ENCODE results near the gene ZPBP2. TPM values are rescaled to one million over a fixed set of nuclear protein-coding genes. Genes with fewer than 3 reads are reported as not detected.
"Not testable (repeated sequence)": the region's sequence is repeated elsewhere in the genome, so short reads cannot be mapped to it uniquely, and the experiment has no call there.

Gene ZPBP2
- total RNA-seq, 2 experiments from 2014 or later = not detected

DNA sequence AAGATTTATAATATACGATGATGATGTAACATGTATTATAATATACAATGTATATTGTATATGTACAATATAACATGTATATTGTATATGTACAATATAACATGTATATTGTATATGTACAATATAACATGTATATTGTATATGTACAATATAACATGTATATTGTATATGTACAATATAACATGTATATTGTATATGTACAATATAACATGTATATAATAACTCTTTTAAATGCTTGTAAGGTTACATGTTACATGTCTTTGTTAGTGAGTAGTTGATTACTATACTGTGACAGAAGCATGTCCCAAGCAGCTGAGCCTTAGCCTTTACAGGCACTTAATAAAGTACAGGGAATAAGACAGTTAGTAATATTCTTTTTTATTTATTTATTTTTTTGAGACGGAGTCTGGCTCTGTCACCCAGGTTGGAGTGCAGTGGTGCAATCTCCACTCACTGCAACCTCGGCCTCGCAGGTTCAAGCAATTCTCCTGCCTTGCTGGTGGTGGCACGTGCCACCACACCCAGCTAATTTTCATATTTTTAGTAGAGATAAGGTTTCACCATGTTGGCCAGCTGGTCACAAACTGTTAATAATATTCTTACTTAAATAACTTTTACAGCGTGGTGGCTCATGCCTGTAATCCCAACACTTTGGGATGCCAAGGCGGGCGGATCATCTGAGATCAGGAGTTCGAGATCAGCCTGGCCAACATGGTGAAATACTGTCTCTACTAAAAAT is 11.9 kb upstream of the ZPBP2 start:
- POLR2A ChIA-PET = interaction anchor here (1.1 kb wide), 1 partner anchor 9 kb away, joined by 3 read pairs; no protein-coding TSS in a partner anchor
- peaks cover 48% of the 10 kb centered on the region for H3K4me1 Mint-ChIP-seq (ENCODE audit: low read depth)
- DNase-seq; H3K27ac Mint-ChIP-seq; H3K9me3 Mint-ChIP-seq (ENCODE audit: insufficient read depth); H3K4me3 Mint-ChIP-seq; ATAC-seq; H3K27me3 Mint-ChIP-seq (ENCODE audit: low read depth): not testable (repeated sequence)
- CTCF ChIA-PET = interaction anchor here (1.0 kb wide), 1 partner anchor 10 kb away, joined by 4 read pairs; no protein-coding TSS in a partner anchor
- H3K36me3 Mint-ChIP-seq (ENCODE audit: low read depth) = peaks cover 12% of the 10 kb centered on the region

DNA sequence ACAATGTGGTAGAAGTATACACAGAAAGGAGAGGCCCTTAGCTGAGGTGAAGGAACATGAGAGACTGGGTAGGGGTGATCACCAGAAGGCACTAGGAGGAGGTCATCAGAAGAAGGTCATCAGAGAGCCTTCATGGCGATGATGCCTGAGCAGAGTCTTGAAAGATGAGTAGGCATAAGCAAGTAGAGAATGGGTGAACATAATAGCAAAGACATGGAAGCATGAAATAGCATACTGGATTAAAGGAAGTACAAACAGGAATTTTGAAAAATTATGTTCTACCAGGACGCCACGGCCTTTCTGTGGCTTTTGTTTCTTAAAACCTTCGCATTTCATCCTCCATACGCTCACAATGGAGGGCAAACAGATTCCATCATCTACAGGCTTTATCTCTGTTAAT is 6.8 kb upstream of the ZPBP2 start:
- ChIA-PET POLR2A (interaction anchor here (0.6 to 6.3 kb wide), 5 partner anchors 12 to 131 kb away, joined by 3 to 42 read pairs (median 7); partner anchors contain the start of gene MIEN1), CTCF (interaction anchor here (0.7 to 3.4 kb wide), 13 partner anchors 10 to 239 kb away, joined by 3 to 16 read pairs (median 4); partner anchors contain the start of gene PSMD3)
- DNase-seq = no peak
- no peak for ATAC-seq
- peaks cover 53% of the 10 kb centered on the region for H3K4me1 Mint-ChIP-seq (ENCODE audit: low read depth)
- H3K27ac Mint-ChIP-seq = peak overlapping the region; percentile 91
- H3K9me3 Mint-ChIP-seq (ENCODE audit: insufficient read depth) = no peaks in the 10 kb centered on the region
- H3K27me3 Mint-ChIP-seq (ENCODE audit: low read depth) = no peaks in the 10 kb centered on the region
- peaks cover 6% of the 10 kb centered on the region for H3K36me3 Mint-ChIP-seq (ENCODE audit: low read depth)
- H3K4me3 Mint-ChIP-seq = peak overlapping the region; percentile 84

DNA sequence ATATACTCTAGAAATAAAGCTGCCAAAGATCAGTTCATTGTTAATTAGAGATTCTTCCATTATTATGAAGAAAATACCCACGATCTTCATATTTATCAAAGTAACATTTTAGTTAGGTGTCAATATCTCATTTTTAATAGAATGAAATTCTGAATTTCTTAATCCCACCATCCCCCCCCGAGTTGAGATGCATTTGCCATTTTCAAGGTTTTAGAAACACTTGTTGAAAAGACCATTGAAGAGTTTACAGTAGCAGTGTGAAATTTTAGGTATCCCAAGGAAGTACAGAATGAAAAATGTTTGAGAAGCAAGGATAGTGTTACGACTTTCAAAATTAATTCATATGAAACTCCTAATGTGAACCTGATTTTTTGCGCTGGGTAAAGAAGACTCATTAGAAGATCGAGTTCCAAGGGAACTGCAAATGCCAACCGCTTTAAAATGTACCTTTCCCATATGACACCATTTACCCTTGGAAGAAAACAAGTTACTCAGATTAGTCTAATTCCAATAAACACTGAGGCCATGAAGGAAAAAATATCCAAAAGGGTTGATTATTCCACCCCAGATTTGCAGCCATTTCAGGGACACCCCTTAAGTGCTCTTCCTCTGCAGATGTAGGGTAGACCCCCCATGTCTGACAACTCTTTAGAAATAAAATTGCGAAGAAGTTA is 4.6 kb upstream of the ZPBP2 start:
- Mint-ChIP-seq H3K27ac (peak overlapping the region; percentile 89), H3K4me3 (peak overlapping the region; percentile 84), H3K4me1 (ENCODE audit: low read depth) (peaks cover 62% of the 10 kb centered on the region), H3K27me3 (ENCODE audit: low read depth) (no peaks in the 10 kb centered on the region), H3K9me3 (ENCODE audit: insufficient read depth) (no peaks in the 10 kb centered on the region), H3K36me3 (ENCODE audit: low read depth) (peaks cover 4% of the 10 kb centered on the region)
- ChIA-PET CTCF (interaction anchor here (1.3 to 3.4 kb wide), 8 partner anchors 15 to 241 kb away, joined by 4 to 25 read pairs (median 10); no protein-coding TSS in a partner anchor), POLR2A (interaction anchor here (1.4 to 6.3 kb wide), 2 partner anchors 108 to 133 kb away, joined by 3 to 42 read pairs; partner anchors contain the start of gene MIEN1)
- ATAC-seq (peak; percentile 12), DNase-seq (no peak)

DNA sequence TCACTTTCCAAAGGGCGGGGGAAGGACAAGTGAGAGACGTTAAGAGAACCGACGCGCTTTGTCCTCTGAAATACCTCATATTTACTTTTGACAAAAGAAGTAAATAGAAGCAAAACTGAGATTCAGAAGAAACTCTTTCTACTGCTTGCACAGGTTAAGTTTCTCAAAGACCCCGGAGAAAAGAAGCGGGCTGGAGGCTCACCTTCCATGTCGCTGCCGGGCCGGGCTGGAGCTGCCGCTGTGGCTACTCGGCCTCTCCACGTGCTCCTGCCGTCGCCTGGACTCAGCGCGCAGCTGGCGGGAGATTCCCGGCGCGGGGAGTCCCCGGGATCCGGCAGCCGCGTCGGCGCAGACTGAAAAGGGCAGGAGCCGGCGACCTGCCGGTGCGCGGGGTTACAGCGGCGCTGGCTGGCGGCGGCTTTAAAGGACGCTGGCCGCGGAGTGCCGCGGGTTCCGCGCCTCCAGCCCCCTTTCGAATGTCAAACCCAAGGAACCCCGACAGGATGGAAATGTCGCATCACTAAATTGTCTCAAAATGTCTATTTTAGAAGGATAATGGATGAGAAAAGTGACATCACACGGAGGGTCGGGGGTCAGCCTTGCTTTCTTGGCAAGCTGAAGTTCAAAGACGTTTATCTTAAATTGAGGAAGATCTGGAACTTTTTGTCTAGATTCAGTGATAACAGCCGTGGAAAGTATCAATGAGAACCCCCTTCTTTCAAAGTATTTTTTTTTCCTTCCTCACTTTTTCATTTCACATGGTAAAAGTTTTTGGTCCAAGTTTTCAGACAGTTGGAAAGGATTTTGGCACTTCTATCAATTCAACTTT is 3.9 kb upstream of the ZPBP2 start, which contains the start of gene IKZF3:
Gene IKZF3 (minus strand): TSS at position 395 of the 829 bp plus-strand sequence. CDS start 186 bp downstream, at position 209.
- POLR2A ChIA-PET = interaction anchor here (1.0 to 6.3 kb wide), 4 partner anchors 8 to 134 kb away, joined by 3 to 42 read pairs (median 6); partner anchors contain the start of gene MIEN1

DNA sequence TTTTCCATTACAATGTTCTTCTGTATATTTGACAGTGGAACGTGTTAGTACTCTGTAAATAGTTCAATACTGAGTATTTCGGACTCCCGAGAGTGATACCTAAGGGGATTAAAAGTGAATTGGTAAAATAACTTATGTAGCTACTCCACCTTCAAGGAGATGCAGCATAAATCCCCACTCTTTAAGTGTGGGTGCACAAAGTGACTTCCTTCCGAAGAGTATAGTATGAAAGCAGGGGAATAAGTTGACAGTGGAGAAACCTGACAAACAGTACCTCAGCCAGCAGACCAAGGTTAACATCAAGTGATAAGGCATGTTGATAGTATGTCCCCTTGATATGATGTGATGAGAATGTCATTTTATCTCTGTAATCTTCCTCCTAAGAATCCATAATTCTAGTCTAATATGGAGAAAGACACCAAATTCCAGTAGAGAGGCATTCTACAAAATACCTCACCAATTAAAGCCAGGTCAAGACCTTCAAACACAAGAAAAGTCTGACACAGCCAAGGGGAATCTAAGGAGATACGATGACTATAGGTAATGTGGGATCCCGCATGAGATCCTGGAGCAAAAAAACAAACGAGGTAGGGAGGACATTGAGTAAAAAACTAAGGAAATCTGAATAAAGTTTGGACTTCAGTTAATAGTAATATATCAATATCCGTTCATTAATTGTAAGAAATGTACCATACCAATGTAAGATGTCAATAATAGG is 1.8 kb upstream of the ZPBP2 start:
- ATAC-seq (no peak), DNase-seq (no peak)
- CTCF ChIA-PET = interaction anchor here (0.6 to 3.4 kb wide), 6 partner anchors 18 to 269 kb away, joined by 3 to 25 read pairs (median 6); partner anchors contain the start of gene MIEN1
- Mint-ChIP-seq H3K4me3 (no peak overlapping the region), H3K9me3 (ENCODE audit: insufficient read depth) (no peaks in the 10 kb centered on the region), H3K4me1 (ENCODE audit: low read depth) (peaks cover 49% of the 10 kb centered on the region), H3K27ac (peak overlapping the region; percentile 4), H3K27me3 (ENCODE audit: low read depth) (no peaks in the 10 kb centered on the region), H3K36me3 (ENCODE audit: low read depth) (no peaks in the 10 kb centered on the region)
- POLR2A ChIA-PET = interaction anchor here (0.7 to 2.3 kb wide), 2 partner anchors 21 to 60 kb away, joined by 7 to 9 read pairs; no protein-coding TSS in a partner anchor

More for the DNA sequence above, 3.9 kb upstream of the ZPBP2 start, which contains the start of gene IKZF3:
- Mint-ChIP-seq H3K27ac (peak within 1 kb of the TSS; percentile 89), H3K9me3 (ENCODE audit: insufficient read depth) (no peaks in the 10 kb centered on the region), H3K27me3 (ENCODE audit: low read depth) (no peaks in the 10 kb centered on the region), H3K36me3 (ENCODE audit: low read depth) (peaks cover 4% of the 10 kb centered on the region), H3K4me1 (ENCODE audit: low read depth) (peaks cover 60% of the 10 kb centered on the region), H3K4me3 (peak within 1 kb of the TSS; percentile 84)
- peak; percentile 74 for ATAC-seq
- CTCF ChIA-PET = interaction anchor here (0.7 to 3.4 kb wide), 15 partner anchors 16 to 242 kb away, joined by 3 to 25 read pairs (median 4); no protein-coding TSS in a partner anchor
- DNase-seq = peak; percentile 75

DNA sequence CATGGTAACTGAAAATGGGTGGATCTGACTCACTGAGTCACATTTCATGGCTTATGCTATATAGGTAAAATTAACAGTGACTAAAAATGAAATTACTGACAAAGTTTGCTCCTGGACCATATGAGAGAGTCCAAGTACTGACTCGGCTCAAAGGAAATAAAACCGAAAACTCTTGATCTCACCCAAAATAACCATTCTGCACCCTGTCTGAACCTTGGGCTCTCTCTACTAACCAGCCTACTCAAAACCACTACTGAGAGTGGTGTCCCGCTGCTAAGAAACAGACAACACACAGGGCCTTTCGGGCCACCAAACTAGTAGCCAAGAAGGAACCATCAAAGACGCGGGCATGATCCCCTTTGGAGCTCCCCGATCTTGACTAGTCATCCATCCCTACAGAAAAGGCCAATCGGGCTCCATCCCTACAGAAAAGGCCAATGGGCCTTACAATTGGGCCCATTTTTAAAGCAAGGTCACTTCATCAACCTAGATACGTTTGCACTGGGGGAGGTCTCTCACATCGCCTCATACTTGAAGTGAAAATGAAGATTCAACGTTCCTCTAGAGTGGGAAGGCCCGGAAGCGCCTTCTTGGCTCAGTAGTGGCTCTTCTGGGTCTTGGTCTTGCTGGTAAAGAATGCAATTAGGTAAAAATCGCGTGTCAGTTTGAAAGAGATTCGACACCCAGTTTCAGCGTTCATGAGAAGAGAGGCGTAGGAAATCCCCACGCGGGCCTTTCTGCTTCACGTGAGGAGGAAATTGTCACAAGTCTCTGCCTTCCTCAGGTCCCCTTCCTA is 720 bp upstream of the ZPBP2 start:
- no peaks in the 10 kb centered on the region for H3K36me3 Mint-ChIP-seq (ENCODE audit: low read depth)
- peak overlapping the region; percentile 29 for H3K4me3 Mint-ChIP-seq
- H3K27ac Mint-ChIP-seq = peak overlapping the region; percentile 75
- peak; percentile 51 for ATAC-seq
- H3K4me1 Mint-ChIP-seq (ENCODE audit: low read depth) = peaks cover 48% of the 10 kb centered on the region
- ChIA-PET POLR2A (no interaction called here), CTCF (interaction anchor here (0.6 kb wide), 1 partner anchor 31 kb away, joined by 3 read pairs; no protein-coding TSS in a partner anchor)
- DNase-seq = peak; percentile 47
- no peaks in the 10 kb centered on the region for H3K27me3 Mint-ChIP-seq (ENCODE audit: low read depth)
- H3K9me3 Mint-ChIP-seq (ENCODE audit: insufficient read depth) = no peaks in the 10 kb centered on the region

DNA sequence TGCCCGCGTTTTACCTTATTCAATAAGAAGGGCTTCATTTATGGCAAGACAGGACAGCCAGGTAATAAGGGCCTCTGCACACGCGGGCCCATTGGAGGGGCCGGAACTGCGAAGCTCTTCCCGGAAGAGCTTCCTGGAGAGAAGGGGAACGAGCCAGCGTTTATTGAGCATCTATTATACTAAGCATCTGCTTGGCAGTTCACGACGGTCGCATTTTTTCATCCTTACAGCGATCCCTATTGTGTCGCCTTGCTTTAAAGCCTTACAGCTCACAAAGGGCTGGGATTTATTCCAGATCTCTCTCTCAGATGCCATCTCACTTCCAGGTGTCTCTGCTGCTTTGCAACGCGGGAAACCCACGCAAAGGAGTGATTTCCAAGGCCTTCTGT is 546 bp downstream of the ZPBP2 start:
- Mint-ChIP-seq H3K4me1 (ENCODE audit: low read depth) (peaks cover 43% of the 10 kb centered on the region), H3K36me3 (ENCODE audit: low read depth) (no peaks in the 10 kb centered on the region), H3K27ac (peak overlapping the region; percentile 54), H3K27me3 (ENCODE audit: low read depth) (peaks cover 4% of the 10 kb centered on the region), H3K4me3 (no peak overlapping the region), H3K9me3 (ENCODE audit: insufficient read depth) (no peaks in the 10 kb centered on the region)
- ChIA-PET POLR2A (no interaction called here), CTCF (no interaction called here)
- DNase-seq (no peak), ATAC-seq (no peak)

DNA sequence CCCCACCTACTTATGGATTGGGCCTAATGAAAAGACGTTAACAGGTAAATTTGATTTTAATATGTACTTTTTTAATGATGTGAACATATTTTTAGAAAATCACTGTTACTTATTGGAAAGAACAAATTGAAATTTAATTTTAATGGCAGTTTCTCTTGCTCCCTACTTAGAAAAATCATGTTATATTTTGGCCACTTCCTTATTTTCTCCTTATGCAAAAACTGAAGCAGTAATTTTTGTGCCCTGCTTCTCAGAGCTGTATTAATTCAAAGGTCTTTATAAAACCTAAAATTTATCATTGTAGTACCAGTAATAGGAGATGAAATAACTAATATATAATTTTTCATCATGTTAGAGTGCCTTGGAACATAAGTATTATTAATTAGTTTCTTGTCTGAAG is 2.8 kb downstream of the ZPBP2 start:
- no peaks in the 10 kb centered on the region for H3K9me3 Mint-ChIP-seq (ENCODE audit: insufficient read depth)
- no peaks in the 10 kb centered on the region for H3K36me3 Mint-ChIP-seq (ENCODE audit: low read depth)
- DNase-seq = no peak
- H3K4me1 Mint-ChIP-seq (ENCODE audit: low read depth) = peaks cover 23% of the 10 kb centered on the region
- CTCF ChIA-PET = interaction anchor here (1.2 kb wide), 1 partner anchor 140 kb away, joined by 3 read pairs; no protein-coding TSS in a partner anchor
- H3K4me3 Mint-ChIP-seq = no peak overlapping the region
- H3K27ac Mint-ChIP-seq = no peak overlapping the region
- no peak for ATAC-seq
- POLR2A ChIA-PET = no interaction called here
- peaks cover 4% of the 10 kb centered on the region for H3K27me3 Mint-ChIP-seq (ENCODE audit: low read depth)

DNA sequence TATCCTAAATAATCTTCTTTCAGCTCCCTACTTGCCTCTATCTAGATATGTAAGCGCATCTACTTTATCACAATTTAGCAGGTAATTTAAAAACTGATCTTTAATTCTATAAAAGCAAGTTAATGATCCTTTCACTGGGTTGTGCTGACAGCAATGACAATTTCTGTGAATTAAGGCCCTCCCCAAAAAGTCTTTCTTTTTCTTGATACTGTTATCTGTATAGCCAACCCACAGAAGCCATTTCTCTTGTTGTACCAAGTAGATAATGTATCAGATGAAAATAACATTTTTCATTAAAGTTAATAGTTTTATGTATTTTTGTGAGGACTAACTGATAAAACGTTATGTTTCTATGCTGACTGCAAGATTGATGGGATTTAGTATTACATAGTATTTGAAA is 3.8 kb downstream of the ZPBP2 start:
- no peak overlapping the region for H3K4me3 Mint-ChIP-seq
- ChIA-PET POLR2A (no interaction called here), CTCF (interaction anchor here (0.7 to 1.2 kb wide), 3 partner anchors 24 to 141 kb away, joined by 3 read pairs; no protein-coding TSS in a partner anchor)
- no peaks in the 10 kb centered on the region for H3K9me3 Mint-ChIP-seq (ENCODE audit: insufficient read depth)
- DNase-seq = no peak
- H3K27ac Mint-ChIP-seq = no peak overlapping the region
- peaks cover 15% of the 10 kb centered on the region for H3K4me1 Mint-ChIP-seq (ENCODE audit: low read depth)
- H3K36me3 Mint-ChIP-seq (ENCODE audit: low read depth) = no peaks in the 10 kb centered on the region
- ATAC-seq = no peak
- H3K27me3 Mint-ChIP-seq (ENCODE audit: low read depth) = peaks cover 4% of the 10 kb centered on the region

DNA sequence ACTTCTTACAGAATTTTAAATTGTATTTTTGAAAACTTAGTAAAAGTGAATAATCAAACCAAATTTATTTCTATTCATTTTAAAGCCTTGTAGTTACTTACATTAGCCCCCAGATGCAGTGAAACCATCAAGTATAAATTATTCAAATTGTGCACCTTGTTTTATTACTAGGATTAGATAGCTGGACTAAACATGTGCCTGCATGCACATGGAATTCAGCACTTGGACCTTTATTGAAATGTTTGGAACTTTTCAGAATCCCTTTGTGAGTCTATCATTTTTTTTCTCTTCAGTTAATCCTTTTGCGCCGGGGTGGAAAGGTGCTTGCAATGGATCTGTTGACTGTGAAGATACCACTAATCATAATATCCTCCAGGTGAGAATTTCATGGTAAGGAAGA is 4.7 kb downstream of the ZPBP2 start:
- H3K27me3 Mint-ChIP-seq (ENCODE audit: low read depth) = peaks cover 6% of the 10 kb centered on the region
- peaks cover 5% of the 10 kb centered on the region for H3K4me1 Mint-ChIP-seq (ENCODE audit: low read depth)
- no peak for DNase-seq
- ATAC-seq = no peak
- H3K36me3 Mint-ChIP-seq (ENCODE audit: low read depth) = no peaks in the 10 kb centered on the region
- ChIA-PET CTCF (interaction anchor here (0.7 to 1.2 kb wide), 2 partner anchors 238 to 1644 kb away, joined by 3 read pairs; no protein-coding TSS in a partner anchor), POLR2A (no interaction called here)
- no peak overlapping the region for H3K4me3 Mint-ChIP-seq
- H3K27ac Mint-ChIP-seq = no peak overlapping the region
- no peaks in the 10 kb centered on the region for H3K9me3 Mint-ChIP-seq (ENCODE audit: insufficient read depth)
